K562 (cell line): ENCODE data around the gene POP7. TPM values are rescaled to one million over a fixed set of nuclear protein-coding genes. Genes with fewer than 3 reads are reported as not detected.

Source experiments
- ARID1B ChIP-seq: fragments of 450-650 bp; IDR thresholded peaks from 2 replicates; pipeline ENCODE4 v1.6.1; 2016; ENCODE audit warnings: antibody characterized with exemption, mild to moderate bottlenecking, inconsistent platforms
- BMI1 ChIP-seq: fragments of 150-350 bp; IDR thresholded peaks from 2 replicates; pipeline ENCODE4 v1.6.1; 2014; ENCODE audit warnings: low read length
- E2F4 ChIP-seq: sonication (generic); formaldehyde crosslinking; IDR thresholded peaks from 2 replicates; pipeline ENCODE4 v1.8.0; 2022; ENCODE audit warnings: mild to moderate bottlenecking, low read depth, missing genetic modification reagents
- ELF4 ChIP-seq: fragments of 450-650 bp; formaldehyde crosslinking; IDR thresholded peaks from 2 replicates; pipeline ENCODE4 v1.4.0; 2022; ENCODE audit warnings: missing genetic modification characterization
- FOXP1 ChIP-seq: sonication (generic); formaldehyde crosslinking; IDR thresholded peaks from 2 replicates; pipeline ENCODE4 v1.8.0; 2022; ENCODE audit warnings: mild to moderate bottlenecking, missing genetic modification reagents
- GABPA ChIP-seq: fragments of 200-800 bp; sonication (Bioruptor generic); conservative IDR thresholded peaks from 2 replicates; pipeline ENCODE4 v1.6.1; 2016; ENCODE audit warnings: low read depth, missing genetic modification characterization, missing compliant biosample characterization
- GTF2F1 ChIP-seq: IDR thresholded peaks from 2 replicates; pipeline ENCODE4 v1.6.1; 2011; ENCODE audit warnings: low read depth, low read length, improper control_type of control experiment
- JUN ChIP-seq, 2 experiments: sonication (generic) in 1 of 2; formaldehyde crosslinking in 1 of 2; IDR thresholded peaks; 2 replicates each; pipeline versions ENCODE4 v1.6.1 to v1.8.0; 2012 to 2022; ENCODE audit warnings: borderline replicate concordance in 2 of 2, mild to moderate bottlenecking in 2 of 2, improper control_type of control experiment in 1 of 2, low read depth in 1 of 2, low read length in 1 of 2, missing genetic modification reagents in 1 of 2
- L3MBTL2 ChIP-seq: fragments of 450-650 bp; IDR thresholded peaks from 2 replicates; pipeline ENCODE4 v1.6.1; 2016; ENCODE audit warnings: mild to moderate bottlenecking, moderate library complexity
- MBD1 ChIP-seq: fragments of 250-450 bp; sonication (Bioruptor Pico); IDR thresholded peaks from 2 replicates; pipeline ENCODE4 v1.8.0; 2022; ENCODE audit warnings: inconsistent platforms
- MECOM ChIP-seq: fragments of 250-450 bp; sonication (Bioruptor Pico); IDR thresholded peaks from 2 replicates; pipeline ENCODE4 v1.8.0; 2022; ENCODE audit warnings: inconsistent platforms
- MITF ChIP-seq: IDR thresholded peaks from 2 replicates; pipeline ENCODE4 v1.6.1; 2014; ENCODE audit warnings: antibody characterized with exemption
- MYC ChIP-seq, 2 experiments: fragments of 250-450 bp in 1 of 2; sonication (Bioruptor Pico) in 1 of 2; IDR thresholded peaks; 2 replicates each; pipeline versions ENCODE4 v1.5.1 to v1.6.1; 2012 to 2021; ENCODE audit warnings: low read depth in 2 of 2, borderline replicate concordance in 1 of 2, improper control_type of control experiment in 1 of 2, low read length in 1 of 2, mild to moderate bottlenecking in 1 of 2, moderate library complexity in 1 of 2
- NR4A1 ChIP-seq, 2 experiments: fragments of 250-450 bp in 1 of 2; fragments of 450-650 bp in 1 of 2; sonication (Bioruptor Pico) in 1 of 2; IDR thresholded peaks; 2 replicates each; pipeline versions ENCODE4 v1.4.0 to v1.6.1; 2016 to 2020; ENCODE audit warnings: mild to moderate bottlenecking in 2 of 2, missing compliant biosample characterization in 1 of 2, missing genetic modification characterization in 1 of 2, moderate library complexity in 1 of 2
- RBFOX2 ChIP-seq: fragments of 200-400 bp; formaldehyde crosslinking; IDR thresholded peaks from 2 replicates; pipeline ENCODE4 v1.6.1; 2017; ENCODE audit warnings: low read depth, mild to moderate bottlenecking, low read length, moderate library complexity
- RCOR1 ChIP-seq, 2 experiments: IDR thresholded peaks; 2 replicates each; pipeline ENCODE4 v1.6.1; 2012; ENCODE audit warnings: low read depth in 2 of 2, low read length in 2 of 2, borderline replicate concordance in 1 of 2, improper control_type of control experiment in 1 of 2
- TAL1 ChIP-seq: fragments of 450-650 bp; IDR thresholded peaks from 2 replicates; pipeline ENCODE4 v1.6.1; 2016; ENCODE audit warnings: mild to moderate bottlenecking
- TBP ChIP-seq: optimal IDR thresholded peaks from 2 replicates; pipeline ENCODE3; 2011; ENCODE audit warnings: low read depth, low read length, improper control_type of control experiment
- TCF7 ChIP-seq: sonication (generic); IDR thresholded peaks from 2 replicates; pipeline ENCODE4 v1.6.1; 2016; ENCODE audit warnings: antibody characterized with exemption, borderline replicate concordance
- TFAM ChIP-seq: fragments of 250-450 bp; sonication (Bioruptor Pico); conservative IDR thresholded peaks from 2 replicates; pipeline ENCODE4 v1.5.0; 2021; ENCODE audit warnings: mild to moderate bottlenecking, moderate library complexity
- ZNF551 ChIP-seq: fragments of 250-450 bp; sonication (Bioruptor Pico); IDR thresholded peaks from 2 replicates; pipeline ENCODE4 v1.5.0; 2021; ENCODE audit warnings: mild to moderate bottlenecking, moderate library complexity
- polyA plus RNA-seq, 8 experiments: library from polyadenylated mRNA; depleted of rRNA in 4 of 8; stranded (reverse) in 5 of 8; unstranded in 3 of 8; fragments of >200 nt; fragmentation: Nextera tagmentation in 2 of 8; fragmentation: Illumina TruSeq in 1 of 8; extraction: Ambion mirVana in 2 of 8; extraction: Trizol in 1 of 8; gene quantifications; 2 replicates each; pipeline versions ENCODE4 v1.2.1 to v1.2.3, GENCODE V29; 2011 to 2014; ENCODE audit warnings: inconsistent platforms in 1 of 8, missing spikeins in 1 of 8
- total RNA-seq, 7 experiments: library from RNA; depleted of rRNA in 6 of 7; stranded (reverse); fragments of >200 nt in 6 of 7; fragmentation: Illumina TruSeq in 2 of 7; extraction: Trizol in 2 of 7; gene quantifications; 2 replicates each; pipeline versions ENCODE4 v1.2.1 to v1.2.3, GENCODE V29; 2011 to 2021; ENCODE audit warnings: low replicate concordance in 1 of 7
- TF ChIP-seq, protein P1 (sequence below): fragments of 250-450 bp; sonication (Bioruptor Pico); IDR thresholded peaks from 2 replicates; pipeline ENCODE4 v1.8.0; 2021; ENCODE audit warnings: moderate library complexity, mild to moderate bottlenecking, inconsistent platforms

The POP7 gene
- total and polyA plus RNA-seq, 9 of the 15 experiments (the other 6 are each of a cell fraction or from before 2014, with no cell fraction given), result 11.5 to 163 (median 68.9) TPM

GRCh38 chr7:100691676-100692577 is 14.0 kb upstream of the POP7 start (continued):
- TF ChIP-seq MYC (IDR thresholded peaks at IDR 0.05; ENCODE audit: low read depth, low read length) (peak; percentile 78), MYC (CRISPR knock-in tag; IDR thresholded peaks at IDR 0.05; ENCODE audit: borderline replicate concordance, low read depth) (no peak), MITF (no peak), ZNF551 (CRISPR knock-in tag) (no peak), ELF4 (0 out of 2 replicates have a peak, but pooled peaks have one; percentile 20), E2F4 (peak; percentile 34; the same call in 1 of the 2 replicates), BMI1 (no peak), MECOM (0 out of 2 replicates have a peak, but pooled peaks have one; percentile 31), TCF7 (0 out of 2 replicates have a peak, but pooled peaks have one; percentile 42), JUN (IDR thresholded peaks at IDR 0.05; ENCODE audit: borderline replicate concordance, low read depth, low read length) (no peak), JUN (CRISPR knock-in tag; IDR thresholded peaks at IDR 0.05; ENCODE audit: borderline replicate concordance) (0 out of 2 replicates have a peak, but pooled peaks have one; percentile 44), GTF2F1 (no peak), RCOR1 (IDR thresholded peaks at IDR 0.05; ENCODE audit: borderline replicate concordance in 1 of 2, low read depth in 2 of 2, low read length in 2 of 2) (0 out of 4 replicates have a peak, but pooled peaks of 1 of the 2 experiments have one; percentile 64), TFAM (no peak), FOXP1 (peak; percentile 58; the same call in 1 of the 2 replicates), TAL1 (no peak), ARID1B (no peak), RBFOX2 (peak; percentile 36; the same call in 1 of the 2 replicates), MBD1 (CRISPR knock-in tag) (peak; percentile 89; the same call in 1 of the 2 replicates), NR4A1 (CRISPR knock-in tag; IDR thresholded peaks at IDR 0.05) (no peak), NR4A1 (tag; IDR thresholded peaks at IDR 0.05) (no peak), GABPA (tag) (no peak), TBP (peak; percentile 37), L3MBTL2 (peak; percentile 17; the same call in 1 of the 2 replicates)
- TF ChIP-seq, protein P1, sequence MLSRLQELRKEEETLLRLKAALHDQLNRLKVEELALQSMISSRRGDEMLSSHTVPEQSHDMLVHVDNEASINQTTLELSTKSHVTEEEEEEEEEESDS (CRISPR knock-in tag), result no peak
